DOHH2 (cell line): Measurements from ENCODE around the gene WDR33.

Experiments used
- H3F3A ChIP-seq: fragments of 200-600 bp; sonication (generic), shearing (Covaris generic); 2 replicates; pipeline ENCODE4 v1.6.0; 2016; ENCODE audit warnings: antibody characterized with exemption, mild to moderate bottlenecking; ENCODE audit not compliant: control insufficient read depth, insufficient read depth
- H3K27ac ChIP-seq: fragments of 200-600 bp; sonication (generic); 2 replicates; pipeline ENCODE4 v1.5.1; 2014; ENCODE audit warnings: low read depth, mild to moderate bottlenecking, low read length, moderate library complexity
- H3K27me3 ChIP-seq: fragments of 200-600 bp; sonication (generic); 2 replicates; pipeline ENCODE4 v1.6.1; 2014; ENCODE audit warnings: mild to moderate bottlenecking, low read length, mixed read lengths; ENCODE audit not compliant: control insufficient read depth
- H3K36me3 ChIP-seq: fragments of 200-600 bp; sonication (generic); 2 replicates; pipeline ENCODE4 v1.6.1; 2014; ENCODE audit warnings: mild to moderate bottlenecking, low read length, moderate library complexity, mixed read lengths; ENCODE audit not compliant: control insufficient read depth
- H3K4me1 ChIP-seq: fragments of 200-600 bp; sonication (generic); 2 replicates; pipeline ENCODE4 v1.6.1; 2014; ENCODE audit warnings: mild to moderate bottlenecking, low read length, mixed read lengths; ENCODE audit not compliant: control insufficient read depth
- H3K4me2 ChIP-seq: fragments of 200-600 bp; sonication (generic); 2 replicates; pipeline ENCODE4 v1.6.0; 2014; ENCODE audit warnings: mild to moderate bottlenecking, low read length, moderate library complexity
- H3K4me3 ChIP-seq: fragments of 200-600 bp; sonication (generic); 2 replicates; pipeline ENCODE4 v1.5.1; 2014; ENCODE audit warnings: mild to moderate bottlenecking, low read length, mixed read lengths
- H3K79me2 ChIP-seq: fragments of 200-600 bp; sonication (generic); 2 replicates; pipeline ENCODE4 v1.6.1; 2014; ENCODE audit warnings: mild to moderate bottlenecking, low read length, mixed read lengths; ENCODE audit not compliant: control insufficient read depth
- H3K9me2 ChIP-seq: fragments of 200-600 bp; sonication (generic); replicated peaks from 2 replicates; pipeline ENCODE4 v1.6.1; 2014; ENCODE audit warnings: mild to moderate bottlenecking, low read length, mixed read lengths; ENCODE audit not compliant: control insufficient read depth
- H3K9me3 ChIP-seq: fragments of 200-600 bp; sonication (generic); 2 replicates; pipeline ENCODE4 v1.6.1; 2014; ENCODE audit warnings: antibody characterized with exemption, low read length, mixed read lengths; ENCODE audit not compliant: control insufficient read depth, insufficient read depth
- H4K20me1 ChIP-seq: fragments of 200-600 bp; sonication (generic); 2 replicates; pipeline ENCODE4 v1.6.0; 2014; ENCODE audit warnings: low read depth, mild to moderate bottlenecking, antibody characterized with exemption, low read length, moderate library complexity; ENCODE audit not compliant: control insufficient read depth, insufficient read depth
- EZH2phosphoT487 ChIP-seq: fragments of 200-600 bp; sonication (generic); IDR thresholded peaks from 2 replicates; pipeline ENCODE4 v1.6.1; 2017; ENCODE audit warnings: borderline replicate concordance, mild to moderate bottlenecking, antibody characterized with exemption, low read length, moderate library complexity, mixed read lengths
- TF ChIP-seq, protein P1 (sequence below): fragments of 200-600 bp; sonication (generic); IDR thresholded peaks from one replicate; pipeline ENCODE4 v1.5.1; 2014; ENCODE audit warnings: antibody characterized with exemption, mild to moderate bottlenecking, low read depth, low read length; ENCODE audit not compliant: poor library complexity, severe bottlenecking

Gene WDR33

DNA sequence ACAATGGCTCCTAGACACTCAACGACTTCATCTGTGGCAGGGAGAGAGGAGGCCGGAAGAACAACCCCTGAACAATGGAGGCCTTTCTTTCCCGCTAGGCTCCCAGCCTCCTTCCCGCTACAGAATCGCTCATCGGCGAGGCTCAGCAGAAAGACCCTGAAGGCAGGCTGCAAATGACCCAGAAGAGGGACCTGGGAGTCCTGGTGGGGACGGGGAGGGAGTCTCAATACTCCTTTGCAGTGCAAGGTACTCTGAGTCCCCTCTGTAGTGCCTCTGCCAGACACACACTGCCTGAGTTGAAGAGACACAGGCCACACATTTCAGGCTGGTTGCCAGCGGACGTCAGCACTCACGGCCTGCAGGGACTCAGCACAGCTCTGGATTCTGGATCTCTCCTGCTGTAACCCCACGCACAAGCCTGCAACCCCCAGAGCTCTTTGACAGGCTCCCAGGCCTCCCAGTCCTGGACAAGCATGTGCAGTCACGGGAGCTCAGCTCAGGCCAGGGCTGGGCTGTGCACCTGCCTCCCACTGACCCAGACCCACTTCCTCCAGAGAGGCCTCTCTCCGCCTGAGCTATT lies 158.9 kb downstream of the WDR33 start:
- Histone ChIP-seq H3K27ac (peak overlapping the region; percentile 11; the same call in 1 of the 2 replicates), H4K20me1 (no peaks in the 10 kb centered on the region), H3K4me2 (peak overlapping the region; percentile 59), H3F3A (no peaks in the 10 kb centered on the region; the same call in 1 of the 2 replicates), H3K27me3 (no peaks in the 10 kb centered on the region), H3K4me1 (peaks cover 30% of the 10 kb centered on the region), H3K9me2 (no peaks in the 10 kb centered on the region), H3K4me3 (peak overlapping the region; percentile 25), H3K79me2 (no peaks in the 10 kb centered on the region), H3K9me3 (no peaks in the 10 kb centered on the region), H3K36me3 (no peaks in the 10 kb centered on the region)
- TF ChIP-seq, protein P1, sequence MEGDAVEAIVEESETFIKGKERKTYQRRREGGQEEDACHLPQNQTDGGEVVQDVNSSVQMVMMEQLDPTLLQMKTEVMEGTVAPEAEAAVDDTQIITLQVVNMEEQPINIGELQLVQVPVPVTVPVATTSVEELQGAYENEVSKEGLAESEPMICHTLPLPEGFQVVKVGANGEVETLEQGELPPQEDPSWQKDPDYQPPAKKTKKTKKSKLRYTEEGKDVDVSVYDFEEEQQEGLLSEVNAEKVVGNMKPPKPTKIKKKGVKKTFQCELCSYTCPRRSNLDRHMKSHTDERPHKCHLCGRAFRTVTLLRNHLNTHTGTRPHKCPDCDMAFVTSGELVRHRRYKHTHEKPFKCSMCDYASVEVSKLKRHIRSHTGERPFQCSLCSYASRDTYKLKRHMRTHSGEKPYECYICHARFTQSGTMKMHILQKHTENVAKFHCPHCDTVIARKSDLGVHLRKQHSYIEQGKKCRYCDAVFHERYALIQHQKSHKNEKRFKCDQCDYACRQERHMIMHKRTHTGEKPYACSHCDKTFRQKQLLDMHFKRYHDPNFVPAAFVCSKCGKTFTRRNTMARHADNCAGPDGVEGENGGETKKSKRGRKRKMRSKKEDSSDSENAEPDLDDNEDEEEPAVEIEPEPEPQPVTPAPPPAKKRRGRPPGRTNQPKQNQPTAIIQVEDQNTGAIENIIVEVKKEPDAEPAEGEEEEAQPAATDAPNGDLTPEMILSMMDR = no peak
- TF ChIP-seq EZH2phosphoT487 = no peak

- Histone ChIP-seq H3K9me3 (no peaks in the 10 kb centered on the region), H3K79me2 (no peaks in the 10 kb centered on the region), H3K27ac (no peak overlapping the region), H3F3A (no peaks in the 10 kb centered on the region; the same call in 1 of the 2 replicates), H3K36me3 (no peaks in the 10 kb centered on the region), H4K20me1 (no peaks in the 10 kb centered on the region), H3K9me2 (no peaks in the 10 kb centered on the region), H3K4me1 (peaks cover 30% of the 10 kb centered on the region), H3K4me3 (no peak overlapping the region), H3K27me3 (no peaks in the 10 kb centered on the region), H3K4me2 (no peak overlapping the region)
- TF ChIP-seq, protein P1 = no peak
These were observed 159.6 kb downstream of the WDR33 start for GRCh38 chr2:127651381-127651809.
